GM11168 (cell line): ENCODE data around the gene RASSF9.

Experiments used
- in situ Hi-C: fragments of 300-500 bp; cut with MboI; formaldehyde crosslinking; loops from one replicate; pipeline ENCODE4 v1.12.0; 2022; ENCODE audit warnings: low sequenced_read_pairs; ENCODE audit not compliant: unreplicated experiment

Gene RASSF9

GRCh38 chr12:85759091-85759490 is 77.1 kb downstream of the RASSF9 start:
- in situ Hi-C loops, result no loop called here

- in situ Hi-C loops, result no loop called here
Observed at GRCh38 chr12:85755760-85756159, 80.4 kb downstream of the RASSF9 start.
